H9 (cell line): ENCODE data around the gene TRMT61A. TPM values are rescaled to one million over a fixed set of nuclear protein-coding genes. Genes with fewer than 3 reads are reported as not detected.

Experiments
- DNase-seq: peaks from one replicate; pipeline ENCODE4 v3.0.0-alpha.2; 2017
- H2AFZ ChIP-seq: one replicate; pipeline ENCODE4 v1.6.1; 2013; ENCODE audit warnings: mild to moderate bottlenecking, low read length, control low read depth, moderate library complexity
- H2AK5ac ChIP-seq: 2 replicates; pipeline ENCODE4 v1.6.1; 2013; ENCODE audit warnings: low read length, control low read depth, mixed read lengths; ENCODE audit not compliant: insufficient read length
- H2BK120ac ChIP-seq: one replicate; pipeline ENCODE4 v1.6.1; 2013; ENCODE audit warnings: low read depth, mild to moderate bottlenecking, low read length, control low read depth, inconsistent platforms; ENCODE audit not compliant: poor library complexity, severe bottlenecking
- H2BK12ac ChIP-seq: 2 replicates; pipeline ENCODE4 v1.6.1; 2013; ENCODE audit warnings: low read length, control low read depth, mixed read lengths, low read depth; ENCODE audit not compliant: insufficient read length
- H2BK15ac ChIP-seq: 2 replicates; pipeline ENCODE4 v1.6.1; 2013; ENCODE audit warnings: low read depth, low read length, control low read depth
- H2BK20ac ChIP-seq: one replicate; pipeline ENCODE4 v1.6.1; 2013; ENCODE audit warnings: low read depth, mild to moderate bottlenecking, low read length, control low read depth, inconsistent platforms; ENCODE audit not compliant: poor library complexity, severe bottlenecking
- H2BK5ac ChIP-seq: 2 replicates; pipeline ENCODE4 v1.6.1; 2013; ENCODE audit warnings: low read length, control low read depth, mixed read lengths; ENCODE audit not compliant: insufficient read length
- H3K14ac ChIP-seq: 2 replicates; pipeline ENCODE4 v1.6.1; 2013; ENCODE audit warnings: low read length, control low read depth; ENCODE audit not compliant: insufficient read depth
- H3K18ac ChIP-seq: 2 replicates; pipeline ENCODE4 v1.6.1; 2013; ENCODE audit warnings: low read depth, mild to moderate bottlenecking, mixed read lengths, low read length, control low read depth; ENCODE audit not compliant: insufficient read length
- H3K23ac ChIP-seq: 2 replicates; pipeline ENCODE4 v1.6.1; 2013; ENCODE audit warnings: low read length, control low read depth, mixed read lengths, low read depth; ENCODE audit not compliant: insufficient read length
- H3K23me2 ChIP-seq: 2 replicates; pipeline ENCODE4 v1.6.1; 2013; ENCODE audit warnings: low read depth, mild to moderate bottlenecking, mixed read lengths, low read length, control low read depth; ENCODE audit not compliant: insufficient read length, poor library complexity, severe bottlenecking
- H3K27ac ChIP-seq: 2 replicates; pipeline ENCODE4 v1.5.1; 2013; ENCODE audit warnings: low read length, control low read depth, mixed read lengths, low read depth; ENCODE audit not compliant: insufficient read length
- H3K27me3 ChIP-seq: 2 replicates; pipeline ENCODE4 v1.6.1; 2013; ENCODE audit warnings: low read length, control low read depth, inconsistent platforms; ENCODE audit not compliant: insufficient read depth
- H3K4ac ChIP-seq: 2 replicates; pipeline ENCODE4 v1.6.1; 2013; ENCODE audit warnings: low read depth, mild to moderate bottlenecking, control low read depth, inconsistent platforms, low read length, moderate library complexity
- H3K4me1 ChIP-seq: 2 replicates; pipeline ENCODE4 v1.6.1; 2013; ENCODE audit warnings: low read length, control low read depth, inconsistent platforms; ENCODE audit not compliant: insufficient read depth
- H3K4me2 ChIP-seq: 2 replicates; pipeline ENCODE4 v1.6.1; 2013; ENCODE audit warnings: low read length, control low read depth, mixed read lengths; ENCODE audit not compliant: insufficient read length, insufficient read depth
- H3K56ac ChIP-seq: 2 replicates; pipeline ENCODE4 v1.6.1; 2013; ENCODE audit warnings: low read depth, mild to moderate bottlenecking, mixed read lengths, low read length, control low read depth; ENCODE audit not compliant: insufficient read length
- H3K79me1 ChIP-seq: 2 replicates; pipeline ENCODE4 v1.6.1; 2013; ENCODE audit warnings: low read depth, mild to moderate bottlenecking, moderate library complexity, low read length, control low read depth, inconsistent platforms; ENCODE audit not compliant: insufficient read depth, poor library complexity, severe bottlenecking
- H3K79me2 ChIP-seq: 2 replicates; pipeline ENCODE4 v1.6.1; 2013; ENCODE audit warnings: low read length, control low read depth, inconsistent platforms; ENCODE audit not compliant: insufficient read depth
- H3K9ac ChIP-seq: 2 replicates; pipeline ENCODE4 v1.6.1; 2013; ENCODE audit warnings: low read length, control low read depth, mixed read lengths; ENCODE audit not compliant: insufficient read length; ENCODE audit errors: extremely low read depth
- H3K9me3 ChIP-seq: one replicate; pipeline ENCODE4 v1.6.1; 2013; ENCODE audit warnings: low read depth, low read length, inconsistent platforms; ENCODE audit not compliant: control insufficient read depth
- H3T11ph ChIP-seq: one replicate; pipeline ENCODE4 v1.6.1; 2013; ENCODE audit warnings: mild to moderate bottlenecking, low read length, control low read depth, inconsistent platforms
- H4K20me1 ChIP-seq: one replicate; pipeline ENCODE4 v1.6.1; 2013; ENCODE audit not compliant: control insufficient read depth, insufficient read length, insufficient read depth
- H4K5ac ChIP-seq: 2 replicates; pipeline ENCODE4 v1.6.1; 2013; ENCODE audit warnings: low read depth, mild to moderate bottlenecking, mixed read lengths, low read length, control low read depth; ENCODE audit not compliant: insufficient read length
- H4K8ac ChIP-seq: replicated peaks from 2 replicates; pipeline ENCODE4 v1.6.1; 2013; ENCODE audit warnings: low read length, control low read depth, mixed read lengths, low read depth; ENCODE audit not compliant: insufficient read length
- H4K91ac ChIP-seq: 2 replicates; pipeline ENCODE4 v1.6.1; 2013; ENCODE audit warnings: low read depth, mild to moderate bottlenecking, moderate library complexity, mixed read lengths, low read length, control low read depth; ENCODE audit not compliant: insufficient read length
- H3K27ac Mint-ChIP-seq, 3 experiments: 2 replicates in 2 of 3; 3 replicates in 1 of 3; pipeline ENCODE4 v1.8.0; 2020 to 2021; ENCODE audit warnings: mixed read lengths in 3 of 3, mild to moderate bottlenecking in 1 of 3, moderate library complexity in 1 of 3
- H3K27me3 Mint-ChIP-seq: 2 replicates; pipeline ENCODE4 v1.8.0; 2021; ENCODE audit warnings: low read depth, mild to moderate bottlenecking, moderate library complexity, mixed read lengths
- H3K36me3 Mint-ChIP-seq, 3 experiments: 2 replicates in 2 of 3; 3 replicates in 1 of 3; pipeline ENCODE4 v1.8.0; 2020 to 2021; ENCODE audit warnings: low read depth in 3 of 3, mixed read lengths in 3 of 3; ENCODE audit not compliant: insufficient read depth in 1 of 3
- H3K4me1 Mint-ChIP-seq, 2 experiments: 2 replicates each; pipeline ENCODE4 v1.8.0; 2020; ENCODE audit warnings: mixed read lengths in 2 of 2
- H3K4me3 Mint-ChIP-seq, 2 experiments: 2 replicates in 1 of 2; 3 replicates in 1 of 2; pipeline ENCODE4 v1.8.0; 2020 to 2021; ENCODE audit warnings: mild to moderate bottlenecking in 2 of 2, mixed read lengths in 2 of 2, moderate library complexity in 1 of 2
- H3K9me3 Mint-ChIP-seq, 2 experiments: 2 replicates in 1 of 2; 3 replicates in 1 of 2; pipeline ENCODE4 v1.8.0; 2020; ENCODE audit warnings: mild to moderate bottlenecking in 2 of 2, mixed read lengths in 2 of 2, moderate library complexity in 1 of 2
- WGBS: extraction: QIAGEN DNeasy Blood & Tissue Kit; methylation state at CpG from one replicate; pipeline ENCODE4 v1.1.7; 2013; ENCODE audit warnings: missing lambda C conversion rate, low lambda C conversion rate, mixed read lengths; ENCODE audit not compliant: insufficient read length; ENCODE audit errors: extremely low coverage; 5-methylcytosine and 5-hydroxymethylcytosine counted together
- total RNA-seq: library from RNA; stranded (reverse); gene quantifications from 2 replicates; pipeline ENCODE4 v1.2.1, GENCODE V29; 2021
- TF ChIP-seq, protein P1 (sequence below): fragments of 200-600 bp; sonication (generic); conservative IDR thresholded peaks from 3 replicates; pipeline ENCODE4 v1.8.0; 2021; ENCODE audit warnings: antibody characterized with exemption, mild to moderate bottlenecking

TRMT61A gene
- total RNA-seq, 1 experiment from 2014 or later = 21.9 TPM

DNA sequence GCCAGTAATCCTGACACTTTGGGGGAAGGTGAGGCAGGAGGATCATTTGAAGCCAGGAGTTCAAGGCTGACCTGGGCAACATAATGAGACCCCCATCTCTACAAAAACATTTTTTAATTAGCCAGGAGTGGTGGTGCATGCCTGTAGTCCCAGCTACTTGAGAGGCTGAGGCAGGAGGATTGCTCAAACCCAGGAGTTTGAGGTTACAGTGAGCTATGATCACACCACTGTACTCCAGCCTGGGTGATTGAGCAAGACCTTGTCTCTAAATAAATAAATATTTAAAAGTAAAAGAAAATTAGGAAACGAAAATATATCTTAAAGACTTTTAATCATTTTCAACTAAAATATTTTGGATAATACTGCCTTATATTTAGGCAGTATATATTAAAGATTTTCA, 32.2 kb upstream of the TRMT61A start:
- no peak overlapping the region for H3K4ac ChIP-seq
- Mint-ChIP-seq H3K9me3 (no peaks in the 10 kb centered on the region), H3K27ac (no peak overlapping the region), H3K27me3 (no peaks in the 10 kb centered on the region), H3K36me3 (peaks cover 3 to 42% (median 39%) of the 10 kb centered on the region in 3 experiments; a peak in 6 of 7 replicates), H3K4me1 (peaks cover 0 to 2% of the 10 kb centered on the region in 2 experiments; a peak in 2 of 4 replicates), H3K4me3 (no peak overlapping the region)
- no peak for DNase-seq
- no peak overlapping the region for H2BK20ac ChIP-seq
- H3T11ph ChIP-seq = no peak overlapping the region
- H3K79me2 ChIP-seq = no peaks in the 10 kb centered on the region
- H3K27ac ChIP-seq = no peak overlapping the region
- H2BK12ac ChIP-seq = no peak overlapping the region
- no peak overlapping the region for H3K23ac ChIP-seq
- no peak overlapping the region for H2BK5ac ChIP-seq
- no peak overlapping the region for H2BK120ac ChIP-seq
- no peak overlapping the region for H2BK15ac ChIP-seq
- H2AK5ac ChIP-seq = no peak overlapping the region
- H3K27me3 ChIP-seq = no peaks in the 10 kb centered on the region
- no peak overlapping the region for H3K4me2 ChIP-seq
- TF ChIP-seq, protein P1, sequence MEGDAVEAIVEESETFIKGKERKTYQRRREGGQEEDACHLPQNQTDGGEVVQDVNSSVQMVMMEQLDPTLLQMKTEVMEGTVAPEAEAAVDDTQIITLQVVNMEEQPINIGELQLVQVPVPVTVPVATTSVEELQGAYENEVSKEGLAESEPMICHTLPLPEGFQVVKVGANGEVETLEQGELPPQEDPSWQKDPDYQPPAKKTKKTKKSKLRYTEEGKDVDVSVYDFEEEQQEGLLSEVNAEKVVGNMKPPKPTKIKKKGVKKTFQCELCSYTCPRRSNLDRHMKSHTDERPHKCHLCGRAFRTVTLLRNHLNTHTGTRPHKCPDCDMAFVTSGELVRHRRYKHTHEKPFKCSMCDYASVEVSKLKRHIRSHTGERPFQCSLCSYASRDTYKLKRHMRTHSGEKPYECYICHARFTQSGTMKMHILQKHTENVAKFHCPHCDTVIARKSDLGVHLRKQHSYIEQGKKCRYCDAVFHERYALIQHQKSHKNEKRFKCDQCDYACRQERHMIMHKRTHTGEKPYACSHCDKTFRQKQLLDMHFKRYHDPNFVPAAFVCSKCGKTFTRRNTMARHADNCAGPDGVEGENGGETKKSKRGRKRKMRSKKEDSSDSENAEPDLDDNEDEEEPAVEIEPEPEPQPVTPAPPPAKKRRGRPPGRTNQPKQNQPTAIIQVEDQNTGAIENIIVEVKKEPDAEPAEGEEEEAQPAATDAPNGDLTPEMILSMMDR = no peak
- no CpG with 5 or more reads among the region's 1 CpG for WGBS
- H2AFZ ChIP-seq = no peak overlapping the region
- H3K9ac ChIP-seq = no peak overlapping the region
- no peaks in the 10 kb centered on the region for H3K23me2 ChIP-seq
- no peak overlapping the region for H4K91ac ChIP-seq
- H4K20me1 ChIP-seq = no peaks in the 10 kb centered on the region
- H4K5ac ChIP-seq = no peak overlapping the region
- no peak overlapping the region for H3K18ac ChIP-seq
- no peaks in the 10 kb centered on the region for H3K79me1 ChIP-seq
- H3K14ac ChIP-seq = no peak overlapping the region
- no peaks in the 10 kb centered on the region for H3K9me3 ChIP-seq
- no peak overlapping the region for H3K56ac ChIP-seq
- no peak overlapping the region for H4K8ac ChIP-seq
- H3K4me1 ChIP-seq = no peaks in the 10 kb centered on the region
